Measurements from ENCODE around the gene RAB6B. TPM values are rescaled to one million over a fixed set of nuclear protein-coding genes. Genes with fewer than 3 reads are reported as not detected.

The RAB6B gene
- total and polyA plus RNA-seq, 2 experiments from 2014 or later = 1.2 to 3.9 TPM

- TF ChIP-seq, protein P1, sequence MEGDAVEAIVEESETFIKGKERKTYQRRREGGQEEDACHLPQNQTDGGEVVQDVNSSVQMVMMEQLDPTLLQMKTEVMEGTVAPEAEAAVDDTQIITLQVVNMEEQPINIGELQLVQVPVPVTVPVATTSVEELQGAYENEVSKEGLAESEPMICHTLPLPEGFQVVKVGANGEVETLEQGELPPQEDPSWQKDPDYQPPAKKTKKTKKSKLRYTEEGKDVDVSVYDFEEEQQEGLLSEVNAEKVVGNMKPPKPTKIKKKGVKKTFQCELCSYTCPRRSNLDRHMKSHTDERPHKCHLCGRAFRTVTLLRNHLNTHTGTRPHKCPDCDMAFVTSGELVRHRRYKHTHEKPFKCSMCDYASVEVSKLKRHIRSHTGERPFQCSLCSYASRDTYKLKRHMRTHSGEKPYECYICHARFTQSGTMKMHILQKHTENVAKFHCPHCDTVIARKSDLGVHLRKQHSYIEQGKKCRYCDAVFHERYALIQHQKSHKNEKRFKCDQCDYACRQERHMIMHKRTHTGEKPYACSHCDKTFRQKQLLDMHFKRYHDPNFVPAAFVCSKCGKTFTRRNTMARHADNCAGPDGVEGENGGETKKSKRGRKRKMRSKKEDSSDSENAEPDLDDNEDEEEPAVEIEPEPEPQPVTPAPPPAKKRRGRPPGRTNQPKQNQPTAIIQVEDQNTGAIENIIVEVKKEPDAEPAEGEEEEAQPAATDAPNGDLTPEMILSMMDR (conservative IDR thresholded peaks at IDR 0.05; ENCODE audit: low read depth in 2 of 2) = no peak
- TF ChIP-seq CREB1 (CRISPR knock-in tag; IDR thresholded peaks at IDR 0.05; ENCODE audit: low read depth) (no peak), EZH2phosphoT487 (IDR thresholded peaks at IDR 0.05; ENCODE audit: unreplicated experiment) (no peak), STAT1 (IDR thresholded peaks at IDR 0.05; ENCODE audit: unreplicated experiment) (no peak)
These were observed 3.9 kb downstream of the RAB6B start (continued) for GRCh38 chr3:133891662-133892378.

GRCh38 chr3:133890972-133891644 lies 4.6 kb downstream of the RAB6B start:
- Histone ChIP-seq H3K27me3 (ENCODE audit: insufficient read depth) (peaks cover 20% of the 10 kb centered on the region), H3K4me3 (no peak overlapping the region), H3K4me1 (ENCODE audit: insufficient read depth) (peaks cover 11% of the 10 kb centered on the region), H4K20me1 (replicated peaks; ENCODE audit: insufficient read depth) (no peaks in the 10 kb centered on the region), H2AFZ (no peak overlapping the region), H3K36me3 (ENCODE audit: insufficient read depth) (no peaks in the 10 kb centered on the region), H3K79me2 (replicated peaks; ENCODE audit: insufficient read depth) (no peaks in the 10 kb centered on the region; the same call in 1 of the 2 replicates), H3K9me2 (ENCODE audit: insufficient read depth) (no peaks in the 10 kb centered on the region), H3K27ac (ENCODE audit: low read depth) (no peak overlapping the region), H3F3A (replicated peaks; ENCODE audit: low read depth) (no peaks in the 10 kb centered on the region), H3K4me2 (no peak overlapping the region)
- TF ChIP-seq ZNF331 (CRISPR knock-in tag; IDR thresholded peaks at IDR 0.05; ENCODE audit: low read depth) = no peak
- TF ChIP-seq, protein P2, sequence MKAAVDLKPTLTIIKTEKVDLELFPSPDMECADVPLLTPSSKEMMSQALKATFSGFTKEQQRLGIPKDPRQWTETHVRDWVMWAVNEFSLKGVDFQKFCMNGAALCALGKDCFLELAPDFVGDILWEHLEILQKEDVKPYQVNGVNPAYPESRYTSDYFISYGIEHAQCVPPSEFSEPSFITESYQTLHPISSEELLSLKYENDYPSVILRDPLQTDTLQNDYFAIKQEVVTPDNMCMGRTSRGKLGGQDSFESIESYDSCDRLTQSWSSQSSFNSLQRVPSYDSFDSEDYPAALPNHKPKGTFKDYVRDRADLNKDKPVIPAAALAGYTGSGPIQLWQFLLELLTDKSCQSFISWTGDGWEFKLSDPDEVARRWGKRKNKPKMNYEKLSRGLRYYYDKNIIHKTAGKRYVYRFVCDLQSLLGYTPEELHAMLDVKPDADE (IDR thresholded peaks at IDR 0.05) = no peak
- Mint-ChIP-seq H3K9me3 (no peaks in the 10 kb centered on the region), H3K27ac (no peak overlapping the region), H3K4me3 (no peak overlapping the region), H3K36me3 (ENCODE audit: low read depth) (no peaks in the 10 kb centered on the region), H3K27me3 (ENCODE audit: insufficient read depth, low read depth, poor library complexity) (peaks cover 20% of the 10 kb centered on the region), H3K4me1 (peaks cover 22% of the 10 kb centered on the region)
- no peak for ATAC-seq
- no peak for DNase-seq (ENCODE audit: low spot score)

DNA sequence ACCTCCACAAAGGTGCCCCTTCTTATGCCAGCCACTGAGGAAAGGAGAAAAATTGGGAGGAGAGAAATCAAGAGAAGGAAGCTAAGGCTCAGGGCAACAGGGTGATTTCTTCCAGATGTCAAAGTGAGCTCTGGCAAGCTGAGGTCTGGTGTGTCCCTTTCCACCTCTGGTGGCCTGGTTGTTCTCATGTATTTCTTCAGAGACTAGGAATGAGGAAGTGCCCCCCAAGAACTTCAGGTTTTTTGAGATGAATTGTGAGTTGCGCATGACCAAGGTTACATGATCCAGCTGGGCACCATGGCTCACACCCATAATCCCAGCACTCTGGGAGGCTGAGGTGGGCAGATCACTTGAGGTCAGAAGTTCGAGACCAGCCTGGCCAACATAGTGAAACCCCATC lies 5.6 kb downstream of the RAB6B start:
- no peaks in the 10 kb centered on the region for H3K36me3 Mint-ChIP-seq (ENCODE audit: low read depth)
- no peaks in the 10 kb centered on the region for H3K36me3 ChIP-seq (ENCODE audit: insufficient read depth)
- H3K4me2 ChIP-seq = no peak overlapping the region
- DNase-seq (ENCODE audit: low spot score) (no peak), ATAC-seq (no peak)
- no peaks in the 10 kb centered on the region for H4K20me1 ChIP-seq (replicated peaks; ENCODE audit: insufficient read depth)
- no peak overlapping the region for H3K27ac Mint-ChIP-seq
- H3K27me3 ChIP-seq (ENCODE audit: insufficient read depth) = peaks cover 16% of the 10 kb centered on the region
- no peaks in the 10 kb centered on the region; the same call in 1 of the 2 replicates for H3K79me2 ChIP-seq (replicated peaks; ENCODE audit: insufficient read depth)
- H3K27me3 Mint-ChIP-seq (ENCODE audit: insufficient read depth, low read depth, poor library complexity) = peaks cover 17% of the 10 kb centered on the region
- H3K4me1 ChIP-seq (ENCODE audit: insufficient read depth) = peaks cover 11% of the 10 kb centered on the region
- H3F3A ChIP-seq (replicated peaks; ENCODE audit: low read depth) = no peaks in the 10 kb centered on the region
- H3K9me2 ChIP-seq (ENCODE audit: insufficient read depth) = no peaks in the 10 kb centered on the region
- H3K27ac ChIP-seq (ENCODE audit: low read depth) = no peak overlapping the region
- peaks cover 22% of the 10 kb centered on the region for H3K4me1 Mint-ChIP-seq
- H3K9me3 Mint-ChIP-seq = no peaks in the 10 kb centered on the region
- H3K4me3 ChIP-seq = no peak overlapping the region
- H3K4me3 Mint-ChIP-seq = no peak overlapping the region
- no peak overlapping the region for H2AFZ ChIP-seq
- TF ChIP-seq ZNF331 (CRISPR knock-in tag; IDR thresholded peaks at IDR 0.05; ENCODE audit: low read depth) (no peak), JUNB (IDR thresholded peaks at IDR 0.05; ENCODE audit: unreplicated experiment) (no peak)
- TF ChIP-seq, protein P1 (conservative IDR thresholded peaks at IDR 0.05; ENCODE audit: low read depth in 2 of 2) = no peak
